NB4 (cell line): ENCODE results near the gene CRISPLD2.

ENCODE experiments used
- DNase-seq: peaks from one replicate; pipeline ENCODE4 v3.0.0; 2010; ENCODE audit warnings: low read depth
- H3K4me3 ChIP-seq: one replicate; pipeline ENCODE4 v1.5.1; 2011; ENCODE audit warnings: mild to moderate bottlenecking, low read depth, low read length, moderate library complexity
- CTCF ChIP-seq: IDR thresholded peaks from one replicate; pipeline ENCODE4 v1.5.1; 2012; ENCODE audit warnings: low read depth, low read length
- MAX ChIP-seq: IDR thresholded peaks from 2 replicates; pipeline ENCODE4 v1.6.1; 2011; ENCODE audit warnings: low read depth, low read length
- MYC ChIP-seq: IDR thresholded peaks from 2 replicates; pipeline ENCODE4 v1.6.1; 2011; ENCODE audit warnings: low read depth, low read length
- POLR2A ChIP-seq: IDR thresholded peaks from 2 replicates; pipeline ENCODE4 v1.6.1; 2011; ENCODE audit warnings: mild to moderate bottlenecking; ENCODE audit not compliant: insufficient read length; ENCODE audit errors: extremely low read depth

Gene CRISPLD2

GRCh38 chr16:84813141-84813934 lies 6.4 kb upstream of the CRISPLD2 start:
- no peak overlapping the region for H3K4me3 ChIP-seq
- no peak for DNase-seq
- TF ChIP-seq MYC: no peak
- TF ChIP-seq MAX: no peak

GRCh38 chr16:84815462-84815861 lies 4.3 kb upstream of the CRISPLD2 start:
- H3K4me3 ChIP-seq: no peak overlapping the region
- no peak for TF ChIP-seq MYC
- TF ChIP-seq CTCF: no peak
- TF ChIP-seq POLR2A: no peak
- no peak for TF ChIP-seq MAX
- no peak for DNase-seq

- DNase-seq: no peak
- no peak for TF ChIP-seq MYC
- TF ChIP-seq MAX: no peak
- no peak for TF ChIP-seq POLR2A
- TF ChIP-seq CTCF: no peak
Observed at GRCh38 chr16:84816023-84816422, 3.8 kb upstream of the CRISPLD2 start.

GRCh38 chr16:84816485-84816884 lies 3.3 kb upstream of the CRISPLD2 start:
- DNase-seq: no peak
- H3K4me3 ChIP-seq: no peak overlapping the region
- TF ChIP-seq MYC (no peak), MAX (no peak), CTCF (no peak), POLR2A (no peak)

More at GRCh38 chr16:84816023-84816422, 3.8 kb upstream of the CRISPLD2 start:
- H3K4me3 ChIP-seq: no peak overlapping the region

GRCh38 chr16:84817206-84817605 lies 2.6 kb upstream of the CRISPLD2 start:
- TF ChIP-seq CTCF: no peak
- no peak for TF ChIP-seq MAX
- no peak for TF ChIP-seq POLR2A
- no peak for TF ChIP-seq MYC
- DNase-seq: no peak
- no peak overlapping the region for H3K4me3 ChIP-seq

GRCh38 chr16:84817613-84818012 lies 2.2 kb upstream of the CRISPLD2 start:
- no peak overlapping the region for H3K4me3 ChIP-seq
- TF ChIP-seq MAX (no peak), MYC (no peak), CTCF (no peak), POLR2A (no peak)
- DNase-seq: no peak
